H1 (cell line): Measurements from ENCODE around the gene SMYD4. TPM values are rescaled to one million over a fixed set of nuclear protein-coding genes. Genes with fewer than 3 reads are reported as not detected.
"Not testable (repeated sequence)": the region's sequence is repeated elsewhere in the genome, so short reads cannot be mapped to it uniquely, and the experiment has no call there.

ENCODE experiments used
- CTCF ChIA-PET: fragments of 300-600 bp; sonication (Branson Sonifier 250); formaldehyde crosslinking; loops from one replicate; lab custom pipeline; 2021; ENCODE audit not compliant: partially characterized antibody; lab: Charles Lee
- POLR2A ChIA-PET: fragments of 300-600 bp; sonication (Branson Sonifier 250); formaldehyde crosslinking; loops from one replicate; lab custom pipeline; 2021; ENCODE audit warnings: inconsistent platforms; ENCODE audit not compliant: partially characterized antibody; lab: Charles Lee
- DNase-seq, 2 experiments: peaks; one replicate each; pipeline versions ENCODE4 v3.0.0 to v3.0.0-alpha.2; 2010 to 2022; ENCODE audit warnings: low spot score in 2 of 2, low read depth in 1 of 2, mixed read lengths in 1 of 2
- FAIRE-seq: peaks from 2 replicates; lab custom pipeline; 2011; peaks lifted over from hg19 to GRCh38; lab: Jason Lieb, UNC
- H2AFZ ChIP-seq: 2 replicates; pipeline ENCODE4 v1.8.1; 2012; ENCODE audit warnings: low read length, inconsistent platforms
- H2AK5ac ChIP-seq: 2 replicates; pipeline ENCODE4 v1.6.1; 2013; ENCODE audit warnings: low read depth, low read length
- H2BK120ac ChIP-seq: replicated peaks from 2 replicates; pipeline ENCODE3; 2013; ENCODE audit warnings: low read depth, low read length, inconsistent platforms
- H2BK12ac ChIP-seq: 2 replicates; pipeline ENCODE4 v1.6.1; 2013; ENCODE audit warnings: low read depth, low read length
- H2BK15ac ChIP-seq: 2 replicates; pipeline ENCODE4 v1.6.1; 2013; ENCODE audit warnings: low read length
- H2BK20ac ChIP-seq: 2 replicates; pipeline ENCODE4 v1.6.1; 2013; ENCODE audit warnings: low read length
- H2BK5ac ChIP-seq: 2 replicates; pipeline ENCODE4 v1.6.1; 2013; ENCODE audit warnings: low read depth, low read length
- H3K14ac ChIP-seq: 2 replicates; pipeline ENCODE4 v1.6.1; 2013; ENCODE audit warnings: inconsistent platforms; ENCODE audit not compliant: insufficient read length
- H3K18ac ChIP-seq: 2 replicates; pipeline ENCODE4 v1.6.1; 2013; ENCODE audit warnings: low read length; ENCODE audit errors: extremely low read depth
- H3K23ac ChIP-seq: 2 replicates; pipeline ENCODE4 v1.6.1; 2013; ENCODE audit warnings: inconsistent platforms; ENCODE audit not compliant: insufficient read length
- H3K23me2 ChIP-seq: 2 replicates; pipeline ENCODE4 v1.6.1; 2013; ENCODE audit warnings: low read depth, low read length
- H3K27ac ChIP-seq: 2 replicates; pipeline ENCODE4 v1.6.1; 2011; ENCODE audit warnings: low read depth, low read length, inconsistent platforms
- H3K27me3 ChIP-seq, 4 experiments: replicated peaks in 1 of 4; 1 replicate in 1 of 4; 2 replicates in 3 of 4; pipeline versions ENCODE4 v1.6.1 to v1.8.1; 2011 to 2013; ENCODE audit warnings: low read length in 3 of 4, mild to moderate bottlenecking in 3 of 4, inconsistent platforms in 2 of 4, mixed read lengths in 2 of 4, moderate library complexity in 1 of 4; ENCODE audit not compliant: control insufficient read depth in 3 of 4, insufficient read depth in 3 of 4; ENCODE audit errors: extremely low read depth in 1 of 4
- H3K36me3 ChIP-seq, 4 experiments: 2 replicates each; pipeline versions ENCODE4 v1.6.1 to v1.8.1; 2011 to 2013; ENCODE audit warnings: mild to moderate bottlenecking in 4 of 4, low read length in 3 of 4, moderate library complexity in 2 of 4, control low read depth in 1 of 4, inconsistent platforms in 1 of 4; ENCODE audit not compliant: insufficient read depth in 4 of 4, control insufficient read depth in 2 of 4
- H3K4ac ChIP-seq: replicated peaks from 2 replicates; pipeline ENCODE3; 2013; ENCODE audit warnings: low read length, low read depth, mixed read lengths, inconsistent platforms; ENCODE audit not compliant: insufficient read length
- H3K4me1 ChIP-seq, 4 experiments: replicated peaks in 1 of 4; 1 replicate in 1 of 4; 2 replicates in 3 of 4; pipeline versions ENCODE4 v1.6.1 to v1.8.1; 2011 to 2013; ENCODE audit warnings: low read length in 3 of 4, inconsistent platforms in 2 of 4, mixed read lengths in 1 of 4; ENCODE audit not compliant: insufficient read depth in 4 of 4, control insufficient read depth in 3 of 4
- H3K4me2 ChIP-seq, 2 experiments: 2 replicates each; pipeline versions ENCODE4 v1.6.1 to v1.8.1; 2011 to 2013; ENCODE audit warnings: low read depth in 2 of 2, low read length in 2 of 2, control low read depth in 1 of 2, inconsistent platforms in 1 of 2, mild to moderate bottlenecking in 1 of 2; ENCODE audit not compliant: insufficient read depth in 1 of 2
- H3K4me3 ChIP-seq, 4 experiments: fragments of 200-600, 300-600 bp in 1 of 4; sonication (generic), shearing (Covaris generic), sonication (Bioruptor Twin) in 1 of 4; 2 replicates each; pipeline versions ENCODE4 v1.5.1 to v1.8.1; 2011 to 2016; ENCODE audit warnings: low read length in 4 of 4, low read depth in 3 of 4, control low read depth in 2 of 4, inconsistent platforms in 2 of 4, mild to moderate bottlenecking in 2 of 4, mixed read lengths in 1 of 4, moderate library complexity in 1 of 4; ENCODE audit not compliant: insufficient read depth in 2 of 4; ENCODE audit errors: extremely low read depth in 1 of 4
- H3K56ac ChIP-seq: replicated peaks from 2 replicates; pipeline ENCODE3; 2013; ENCODE audit warnings: low read depth, mild to moderate bottlenecking, mixed read lengths, low read length, inconsistent platforms; ENCODE audit not compliant: insufficient read length
- H3K79me1 ChIP-seq: 2 replicates; pipeline ENCODE4 v1.6.1; 2013; ENCODE audit warnings: low read depth, low read length, control low read depth
- H3K79me2 ChIP-seq, 2 experiments: 2 replicates each; pipeline versions ENCODE4 v1.6.1 to v1.8.1; 2012 to 2013; ENCODE audit warnings: low read length in 2 of 2, mild to moderate bottlenecking in 2 of 2, inconsistent platforms in 1 of 2; ENCODE audit not compliant: insufficient read depth in 2 of 2, control insufficient read depth in 1 of 2
- H3K9ac ChIP-seq, 4 experiments: replicated peaks in 1 of 4; 1 replicate in 1 of 4; 2 replicates in 3 of 4; pipeline versions ENCODE4 v1.6.1 to v1.8.1; 2011 to 2013; ENCODE audit warnings: low read depth in 3 of 4, low read length in 3 of 4, control low read depth in 2 of 4, mild to moderate bottlenecking in 2 of 4, moderate library complexity in 2 of 4, inconsistent platforms in 1 of 4; ENCODE audit errors: extremely low read depth in 1 of 4
- H3K9me3 ChIP-seq, 2 experiments: 2 replicates each; pipeline versions ENCODE4 v1.6.1 to v1.8.1; 2012 to 2013; ENCODE audit warnings: mild to moderate bottlenecking in 2 of 2, moderate library complexity in 2 of 2, control low read depth in 1 of 2, inconsistent platforms in 1 of 2, low read depth in 1 of 2, low read length in 1 of 2, mixed read lengths in 1 of 2; ENCODE audit not compliant: insufficient read depth in 2 of 2
- H4K20me1 ChIP-seq, 2 experiments: replicated peaks in 1 of 2; 2 replicates each; pipeline versions ENCODE3 to v1.8.1; 2011 to 2013; ENCODE audit warnings: inconsistent platforms in 2 of 2, low read length in 2 of 2, mild to moderate bottlenecking in 1 of 2; ENCODE audit not compliant: insufficient read depth in 2 of 2, control insufficient read depth in 1 of 2
- H4K5ac ChIP-seq: 2 replicates; pipeline ENCODE4 v1.6.1; 2013; ENCODE audit warnings: low read length, low read depth, mixed read lengths, inconsistent platforms; ENCODE audit not compliant: insufficient read length
- H4K8ac ChIP-seq: 2 replicates; pipeline ENCODE4 v1.8.0; 2013; ENCODE audit warnings: mild to moderate bottlenecking, moderate library complexity, low read length, inconsistent platforms; ENCODE audit not compliant: insufficient read depth; ENCODE audit errors: extremely low read depth
- H4K91ac ChIP-seq: replicated peaks from 2 replicates; pipeline ENCODE3; 2013; ENCODE audit warnings: low read length, mixed read lengths, inconsistent platforms; ENCODE audit not compliant: insufficient read length
- WGBS, 2 experiments: shearing (Covaris generic) in 1 of 2; methylation state at CpG; one replicate each; pipeline versions ENCODE4 v1.1.6 to v1.1.7; 2013 to 2015; ENCODE audit warnings: low lambda C conversion rate in 2 of 2, mixed read lengths in 2 of 2, inconsistent platforms in 1 of 2, low coverage in 1 of 2, missing lambda C conversion rate in 1 of 2; ENCODE audit not compliant: insufficient replicate concordance in 2 of 2, insufficient coverage in 1 of 2, insufficient read length in 1 of 2; ENCODE audit errors: extremely low coverage in 1 of 2, missing lambda C conversion rate in 1 of 2; 5-methylcytosine and 5-hydroxymethylcytosine counted together
- polyA plus RNA-seq, 7 experiments: library from polyadenylated mRNA; depleted of rRNA in 3 of 7; stranded (reverse) in 5 of 7; unstranded in 2 of 7; fragments of >200 nt in 5 of 7; fragments of 200-250 nt in 2 of 7; gene quantifications; 1 replicate in 5 of 7; 2 replicates in 1 of 7; 4 replicates in 1 of 7; pipeline versions ENCODE4 v1.2.1 to v1.2.3, GENCODE V29; 2011 to 2013; ENCODE audit warnings: missing spikeins in 2 of 7, mixed read lengths in 2 of 7
- total RNA-seq: library from RNA; stranded (reverse); fragmentation: NEBNext Ultra II Directional; extraction: Animal tissue kit (Norgen Biotek cat#: 25700); gene quantifications from 2 replicates; pipeline ENCODE4 v1.2.1, GENCODE V29; 2021

The SMYD4 gene
- total and polyA plus RNA-seq, 2 of the 8 experiments (the other 6 are each of a cell fraction or from before 2014, with no cell fraction given) = 10.5 to 23.4 TPM

- not testable (repeated sequence) for H3K79me2 ChIP-seq, H3K4me3 ChIP-seq, H2BK5ac ChIP-seq, H2BK20ac ChIP-seq, H3K4me2 ChIP-seq, H3K4me1 ChIP-seq, DNase-seq, H3K9me3 ChIP-seq, FAIRE-seq, H3K18ac ChIP-seq, H3K27ac ChIP-seq, H3K4ac ChIP-seq, H4K8ac ChIP-seq, H4K91ac ChIP-seq, H3K56ac ChIP-seq, H3K14ac ChIP-seq, H2BK120ac ChIP-seq, H2BK12ac ChIP-seq, H4K5ac ChIP-seq, H2AK5ac ChIP-seq, H2AFZ ChIP-seq, H3K9ac ChIP-seq, H3K79me1 ChIP-seq, H2BK15ac ChIP-seq, H3K23me2 ChIP-seq, H4K20me1 ChIP-seq, H3K23ac ChIP-seq, H3K27me3 ChIP-seq
- H3K36me3 ChIP-seq = peaks cover 0 to 29% (median 17%) of the 10 kb centered on the region in 4 experiments; a peak in 7 of 8 replicates
- WGBS, 2 experiments = 84% methylated on average over 7 of the region's 8 CpGs; no CpG with 5 or more reads in 1 of the 2 experiments
- ChIA-PET POLR2A (interaction anchor here (1.2 kb wide), 1 partner anchor 21 kb away, joined by 3 read pairs; no protein-coding TSS in a partner anchor), CTCF (interaction anchor here (0.6 to 2.0 kb wide), 7 partner anchors 11 to 128 kb away, joined by 3 to 12 read pairs (median 4); no protein-coding TSS in a partner anchor)
Measured at GRCh38 chr17:1797846-1798245, 31.9 kb downstream of the SMYD4 start.
